Measurements from ENCODE around the gene ZNF143. TPM values are rescaled to one million over a fixed set of nuclear protein-coding genes. Genes with fewer than 3 reads are reported as not detected.
"Not testable (repeated sequence)": the region's sequence is repeated elsewhere in the genome, so short reads cannot be mapped to it uniquely, and the experiment has no call there.

The ZNF143 gene
- total RNA-seq, 2 experiments from 2014 or later: 26.5 to 26.8 TPM

DNA sequence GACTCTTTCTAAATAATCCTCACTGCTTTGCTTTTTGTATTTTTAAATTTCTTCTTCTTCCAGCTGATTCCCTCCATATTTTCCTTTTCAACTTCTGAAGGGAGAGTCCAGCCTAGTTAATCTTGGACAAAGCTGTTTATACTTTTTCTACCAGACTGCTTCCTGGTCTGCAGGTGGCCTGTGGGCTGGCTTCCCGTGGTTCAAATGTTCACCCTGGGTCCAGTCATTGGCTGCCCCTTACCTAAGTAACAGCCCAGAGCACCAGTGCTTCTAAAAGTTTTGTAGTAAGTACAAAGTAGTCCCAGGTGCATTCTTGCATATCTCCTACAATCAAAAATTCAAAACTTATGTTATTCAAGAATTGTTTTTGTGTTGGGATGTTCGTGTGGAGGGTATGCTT lies 19.1 kb downstream of the ZNF143 start:
- DNase-seq: no peak
- Mint-ChIP-seq H3K27me3 (no peaks in the 10 kb centered on the region), H3K36me3 (peaks cover 13% of the 10 kb centered on the region), H3K4me1 (no peaks in the 10 kb centered on the region), H3K27ac (no peak overlapping the region), H3K9me3 (no peaks in the 10 kb centered on the region), H3K4me3 (no peak overlapping the region)

DNA sequence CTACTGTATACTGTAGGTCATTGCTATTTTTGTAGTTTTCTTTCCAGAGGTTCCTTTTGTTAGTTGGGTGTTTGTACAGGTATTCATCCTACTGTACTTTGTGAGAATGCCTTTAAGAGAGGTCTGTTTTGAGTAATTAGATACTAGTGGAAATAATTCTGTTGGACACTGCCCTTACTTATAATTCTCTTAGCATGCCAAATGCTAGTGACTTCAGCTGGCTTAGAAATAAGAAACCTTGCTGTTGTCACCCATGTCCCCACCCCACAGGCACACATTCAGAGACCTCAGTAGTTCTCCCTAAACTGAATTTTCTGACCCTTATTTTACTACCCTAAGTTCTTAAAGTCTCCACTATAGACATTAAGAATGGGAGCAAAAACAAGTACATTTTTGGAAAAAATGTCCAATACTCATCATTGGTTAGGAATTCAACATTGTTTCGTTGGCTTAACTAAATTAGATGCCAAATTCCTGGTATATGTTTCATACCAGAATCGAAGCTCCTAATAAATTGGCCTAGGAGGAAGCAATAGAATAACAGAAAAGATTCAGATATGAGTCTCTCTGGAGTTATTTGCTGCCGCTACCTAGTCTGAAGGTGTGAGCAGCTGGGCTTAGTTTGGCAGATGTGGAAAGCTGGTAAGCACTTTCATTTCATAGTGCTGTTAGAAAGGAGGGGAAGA lies 28.4 kb downstream of the ZNF143 start:
- no peaks in the 10 kb centered on the region for H3K4me1 Mint-ChIP-seq
- DNase-seq: no peak
- H3K36me3 Mint-ChIP-seq: peaks cover 8% of the 10 kb centered on the region
- no peak overlapping the region for H3K4me3 Mint-ChIP-seq
- H3K27me3 Mint-ChIP-seq: no peaks in the 10 kb centered on the region
- H3K27ac Mint-ChIP-seq: no peak overlapping the region
- H3K9me3 Mint-ChIP-seq: no peaks in the 10 kb centered on the region

DNA sequence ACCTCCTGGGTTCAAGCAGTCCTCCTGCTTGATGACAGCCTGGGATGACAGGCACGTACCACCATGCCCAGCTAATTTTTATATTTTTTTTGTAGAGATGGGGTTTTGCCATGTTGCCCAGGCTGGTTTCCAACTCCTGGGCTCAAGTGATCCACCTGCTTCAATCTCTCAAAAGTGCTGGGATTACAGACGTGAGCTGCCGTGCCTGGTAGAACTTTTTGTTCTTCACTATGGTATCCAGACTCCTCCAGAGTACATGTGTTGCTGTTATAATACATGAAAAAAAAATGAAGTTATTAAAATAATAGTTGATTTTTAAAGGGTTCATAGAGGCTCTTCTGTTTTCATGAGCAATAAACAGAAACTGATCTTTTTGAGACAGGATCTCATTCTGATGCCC lies 29.6 kb downstream of the ZNF143 start:
- H3K4me3 Mint-ChIP-seq: no peak overlapping the region
- H3K9me3 Mint-ChIP-seq: no peaks in the 10 kb centered on the region
- H3K36me3 Mint-ChIP-seq: peaks cover 7% of the 10 kb centered on the region
- H3K27ac Mint-ChIP-seq: no peak overlapping the region
- no peaks in the 10 kb centered on the region for H3K4me1 Mint-ChIP-seq
- no peaks in the 10 kb centered on the region for H3K27me3 Mint-ChIP-seq
- DNase-seq: no peak

DNA sequence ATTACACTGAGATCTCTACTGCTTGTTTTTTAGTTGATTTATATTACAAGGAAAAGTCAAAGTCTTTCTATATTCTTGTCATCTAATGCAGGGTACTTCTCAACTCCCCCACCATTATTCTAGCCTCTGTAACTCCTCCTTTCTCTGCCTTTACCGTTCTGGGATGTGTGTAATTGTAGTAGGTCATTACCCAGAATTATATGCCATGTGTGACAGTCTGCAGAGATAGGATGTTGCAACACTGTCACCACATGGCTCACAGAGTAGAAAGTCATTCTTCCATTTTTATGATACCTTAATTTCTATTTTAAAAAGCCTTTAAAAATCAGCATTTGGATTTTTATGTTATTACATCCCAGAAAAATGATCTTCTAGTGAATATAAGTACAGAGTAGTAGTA lies 32.7 kb downstream of the ZNF143 start:
- H3K27ac Mint-ChIP-seq: no peak overlapping the region
- no peaks in the 10 kb centered on the region for H3K36me3 Mint-ChIP-seq
- no peak overlapping the region for H3K4me3 Mint-ChIP-seq
- H3K9me3 Mint-ChIP-seq: no peaks in the 10 kb centered on the region
- H3K4me1 Mint-ChIP-seq: no peaks in the 10 kb centered on the region
- H3K27me3 Mint-ChIP-seq: no peaks in the 10 kb centered on the region
- DNase-seq: no peak

DNA sequence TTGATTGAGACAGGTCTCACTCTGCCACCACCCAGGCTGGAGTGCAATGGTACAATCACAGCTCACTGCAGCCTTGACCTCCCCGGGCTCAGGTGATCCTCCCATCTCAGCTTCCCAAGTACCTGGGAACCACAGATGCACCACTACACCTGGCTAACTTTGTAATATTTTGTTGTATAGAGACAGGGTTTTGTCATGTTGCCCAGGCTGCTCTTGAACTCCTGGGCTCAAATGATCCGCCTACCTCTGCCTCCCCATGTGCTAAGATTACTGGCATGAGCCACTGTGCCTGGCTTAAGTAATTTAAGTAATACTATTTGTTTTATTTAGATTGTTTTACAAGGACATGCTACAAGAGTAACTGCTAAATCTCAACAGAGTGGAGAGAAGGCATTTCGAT lies 33.5 kb downstream of the ZNF143 start:
- no peak overlapping the region for H3K27ac Mint-ChIP-seq

DNA sequence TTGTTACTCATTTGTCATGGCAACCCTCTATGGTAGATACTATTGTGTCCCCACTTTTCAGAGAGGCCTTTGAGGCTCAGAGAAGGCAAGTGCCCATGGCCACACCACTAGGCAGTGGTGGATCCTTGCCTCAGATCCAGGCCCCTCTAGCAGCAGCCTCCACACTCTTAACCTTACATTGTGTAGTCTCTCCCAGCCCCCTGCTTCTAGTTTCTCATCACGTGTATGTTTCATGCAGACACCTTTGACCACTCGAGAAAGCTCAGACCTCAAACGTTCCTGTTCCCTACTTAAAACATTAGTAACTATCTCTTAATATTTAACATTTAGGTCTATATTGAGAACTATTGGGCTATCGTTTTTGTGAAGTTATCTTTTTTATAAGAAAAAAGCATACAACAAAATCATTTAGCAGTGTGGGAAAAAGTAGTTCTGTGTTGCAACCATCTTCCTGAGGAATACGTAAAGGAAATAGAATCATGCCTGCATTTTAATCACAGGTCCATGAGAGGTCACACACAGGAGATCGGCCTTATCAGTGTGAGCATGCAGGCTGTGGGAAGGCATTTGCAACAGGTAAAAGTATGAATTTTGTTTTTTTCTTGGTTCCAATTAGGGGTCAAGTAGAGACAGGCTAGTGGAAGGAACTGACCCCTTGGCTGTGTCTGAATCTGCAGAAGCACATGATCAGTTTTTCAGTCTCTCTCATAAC lies 35.1 kb downstream of the ZNF143 start:
- H3K4me3 Mint-ChIP-seq: no peak overlapping the region
- no peaks in the 10 kb centered on the region for H3K27me3 Mint-ChIP-seq
- no peaks in the 10 kb centered on the region for H3K36me3 Mint-ChIP-seq
- H3K4me1 Mint-ChIP-seq: no peaks in the 10 kb centered on the region
- DNase-seq: no peak
- H3K9me3 Mint-ChIP-seq: no peaks in the 10 kb centered on the region
- no peak overlapping the region for H3K27ac Mint-ChIP-seq

More for the DNA sequence above, 33.5 kb downstream of the ZNF143 start:
- Mint-ChIP-seq H3K9me3 (no peaks in the 10 kb centered on the region), H3K27me3 (no peaks in the 10 kb centered on the region), H3K4me1 (no peaks in the 10 kb centered on the region), H3K4me3 (no peak overlapping the region), H3K36me3 (no peaks in the 10 kb centered on the region)
- no peak for DNase-seq

DNA sequence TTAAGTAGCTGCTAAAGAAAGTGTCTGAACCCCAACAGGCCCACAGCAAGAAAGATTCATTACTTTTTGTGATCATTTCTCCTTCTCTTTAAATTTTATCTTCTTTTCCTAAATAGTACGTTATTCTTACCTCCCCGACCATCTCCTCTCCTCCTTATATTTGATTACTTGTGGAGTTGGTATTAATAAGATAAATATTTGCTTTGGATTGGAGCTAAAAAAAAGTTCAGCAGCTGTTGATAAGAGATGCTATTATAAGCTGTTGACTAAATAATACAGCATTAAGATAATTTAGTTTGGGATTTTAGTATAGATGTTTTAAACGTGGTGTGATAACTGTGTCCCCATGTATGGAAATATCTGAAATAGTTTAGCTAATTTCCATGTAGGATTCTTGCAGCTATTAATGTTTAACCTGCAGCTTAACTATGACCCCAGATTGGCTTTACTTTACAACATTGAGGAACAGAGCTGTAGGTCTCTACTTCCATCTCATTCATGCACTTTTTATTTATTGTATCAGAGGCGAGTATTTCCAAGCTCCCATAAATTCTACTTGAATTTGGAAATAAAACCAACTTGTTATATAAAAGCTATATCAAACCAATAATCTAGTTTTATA lies 37.8 kb downstream of the ZNF143 start:
- Mint-ChIP-seq H3K4me3 (no peak overlapping the region), H3K4me1 (no peaks in the 10 kb centered on the region), H3K27me3 (no peaks in the 10 kb centered on the region), H3K27ac (no peak overlapping the region), H3K36me3 (peaks cover 4% of the 10 kb centered on the region), H3K9me3 (no peaks in the 10 kb centered on the region)
- no peak for DNase-seq

DNA sequence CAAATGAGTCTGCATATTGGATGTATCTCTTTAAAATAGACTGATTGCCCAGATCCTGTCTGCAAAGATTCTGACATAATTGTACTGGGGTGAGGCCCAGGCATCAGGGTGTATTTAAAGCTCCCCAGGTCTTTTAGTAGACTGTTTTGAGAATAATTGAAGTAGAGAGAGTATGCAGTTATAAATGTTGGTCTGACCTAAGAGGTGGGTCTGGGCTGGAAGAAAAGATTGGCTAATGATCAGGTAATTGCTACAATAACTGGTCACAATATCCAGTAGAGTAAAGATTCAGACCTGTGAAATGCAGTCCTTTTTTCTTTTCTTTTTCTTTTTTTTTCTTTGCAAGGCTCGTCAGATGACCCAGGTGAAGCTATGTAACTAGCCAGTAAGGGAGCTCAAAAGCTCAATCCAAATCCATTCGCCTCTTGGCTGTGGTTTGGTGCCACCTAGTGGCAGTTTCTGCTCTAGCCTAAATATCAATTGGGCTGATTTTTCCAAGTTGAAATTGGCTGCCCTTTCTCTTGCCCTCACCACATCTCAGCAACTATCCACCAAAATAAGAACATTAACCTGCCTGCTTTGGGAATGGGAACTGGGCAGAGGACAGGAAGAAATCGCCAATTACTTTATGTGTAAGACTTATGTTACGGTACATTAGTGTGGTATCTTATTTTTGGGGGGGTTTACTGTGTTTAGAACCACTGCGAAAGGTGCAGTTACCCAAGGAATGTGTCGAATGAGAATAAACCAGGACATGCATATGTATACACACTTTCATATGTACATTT lies 45.9 kb downstream of the ZNF143 start:
- Mint-ChIP-seq H3K4me3 (no peak overlapping the region), H3K4me1 (peaks cover 8% of the 10 kb centered on the region)

DNA sequence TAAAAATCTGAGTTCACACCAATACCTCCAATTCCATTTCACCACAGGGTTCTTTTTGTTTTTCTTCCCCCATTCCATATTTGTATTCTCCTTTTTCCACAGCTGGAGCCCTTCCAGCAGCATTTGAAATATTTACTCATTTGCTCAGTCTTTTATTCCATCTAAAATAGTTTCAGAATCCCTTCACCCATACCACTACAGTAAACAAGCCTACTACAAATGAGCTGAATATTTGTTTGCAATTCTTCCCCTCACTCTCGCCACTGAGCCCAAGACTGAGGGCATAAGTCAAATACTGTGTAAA lies 46.4 kb downstream of the ZNF143 start:
- peaks cover 12% of the 10 kb centered on the region for H3K36me3 Mint-ChIP-seq
- H3K4me1 Mint-ChIP-seq: peaks cover 8% of the 10 kb centered on the region
- H3K27ac Mint-ChIP-seq: no peak overlapping the region
- no peak for DNase-seq
- H3K4me3 Mint-ChIP-seq: no peak overlapping the region
- H3K27me3 Mint-ChIP-seq: no peaks in the 10 kb centered on the region
- H3K9me3 Mint-ChIP-seq: no peaks in the 10 kb centered on the region

More for the DNA sequence above, 45.9 kb downstream of the ZNF143 start:
- H3K36me3 Mint-ChIP-seq: peaks cover 12% of the 10 kb centered on the region
- H3K9me3 Mint-ChIP-seq: no peaks in the 10 kb centered on the region
- H3K27ac Mint-ChIP-seq: no peak overlapping the region
- no peaks in the 10 kb centered on the region for H3K27me3 Mint-ChIP-seq
- peak; percentile 61 for DNase-seq

DNA sequence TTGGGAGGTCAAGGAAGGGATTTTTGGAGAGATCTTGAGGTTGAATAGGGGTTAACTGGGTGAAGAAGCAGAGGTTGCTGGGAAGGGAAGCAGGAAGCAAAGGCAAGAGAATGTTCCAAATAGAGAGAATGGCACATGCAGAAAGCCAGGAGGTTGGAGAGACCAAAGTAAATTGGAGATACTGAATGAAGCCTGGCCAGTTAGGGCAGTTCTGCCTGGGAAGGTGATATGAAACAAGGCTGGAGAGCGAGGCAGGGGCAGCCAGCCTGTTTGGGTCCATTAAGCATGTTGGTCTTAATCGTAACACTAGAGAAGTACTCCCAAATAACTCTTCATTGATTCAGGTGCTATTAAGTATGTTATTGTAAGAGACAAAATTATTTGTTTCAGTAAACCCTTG lies 48.2 kb downstream of the ZNF143 start:
- Mint-ChIP-seq H3K27ac (no peak overlapping the region), H3K36me3 (peaks cover 15% of the 10 kb centered on the region), H3K27me3 (no peaks in the 10 kb centered on the region)

DNA sequence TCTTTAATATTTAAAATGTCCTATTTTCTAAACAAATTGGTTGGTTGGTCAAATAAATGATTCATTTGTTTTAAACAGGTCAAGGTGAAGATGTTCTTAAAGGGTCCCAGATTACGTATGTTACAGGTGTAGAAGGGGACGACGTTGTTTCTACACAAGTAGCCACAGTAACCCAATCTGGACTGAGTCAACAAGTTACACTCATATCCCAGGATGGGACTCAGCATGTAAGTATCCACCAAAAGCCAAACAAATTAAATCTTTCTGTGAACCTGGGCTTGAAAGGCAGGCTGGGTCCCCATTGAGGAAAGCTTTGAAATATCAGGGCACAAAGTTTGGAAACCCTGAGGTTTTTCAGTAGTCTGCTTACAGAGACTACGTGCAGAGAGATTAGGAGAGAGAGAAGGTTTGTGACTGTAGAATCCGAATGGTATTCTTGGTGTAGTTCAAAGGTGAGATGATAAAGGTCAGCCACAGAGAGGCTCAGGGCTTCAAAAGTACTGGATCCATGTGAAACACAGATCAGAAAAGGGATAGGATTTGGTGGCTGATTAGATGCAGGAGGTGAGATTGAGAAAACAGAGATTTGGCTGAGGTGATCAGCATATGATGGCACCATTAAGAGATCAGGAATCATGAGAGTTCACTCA lies 51.7 kb downstream of the ZNF143 start:
- Mint-ChIP-seq H3K9me3 (no peaks in the 10 kb centered on the region), H3K4me1 (peaks cover 4% of the 10 kb centered on the region), H3K27me3 (no peaks in the 10 kb centered on the region), H3K4me3 (no peak overlapping the region), H3K27ac (no peak overlapping the region), H3K36me3 (peaks cover 22% of the 10 kb centered on the region)
- no peak for DNase-seq

More for the DNA sequence above, 48.2 kb downstream of the ZNF143 start:
- H3K4me1 Mint-ChIP-seq: peaks cover 8% of the 10 kb centered on the region
- DNase-seq: no peak
- H3K9me3 Mint-ChIP-seq: no peaks in the 10 kb centered on the region
- H3K4me3 Mint-ChIP-seq: no peak overlapping the region

DNA sequence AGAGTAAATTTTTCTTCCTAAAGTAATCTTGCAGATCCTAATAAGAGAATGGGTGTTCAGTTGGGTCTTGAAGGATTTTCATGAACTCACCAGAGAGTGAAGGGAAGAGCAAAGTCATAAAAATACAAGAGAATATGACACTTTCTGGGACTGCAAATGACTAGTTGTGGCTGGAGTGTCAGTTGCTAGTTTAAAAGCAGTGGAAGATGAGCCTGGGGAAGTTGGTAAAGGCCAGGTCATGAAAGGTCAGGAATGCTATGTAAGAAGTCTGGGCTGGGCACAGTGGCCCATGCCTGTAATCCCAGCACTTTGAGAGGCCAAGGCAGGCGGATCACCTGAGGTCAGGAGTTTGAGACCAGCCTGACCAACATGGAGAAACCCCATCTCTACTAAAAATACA lies 53.8 kb downstream of the ZNF143 start:
- not testable (repeated sequence) for DNase-seq, H3K4me1 Mint-ChIP-seq, H3K27ac Mint-ChIP-seq, H3K27me3 Mint-ChIP-seq, H3K4me3 Mint-ChIP-seq, H3K9me3 Mint-ChIP-seq
- peaks cover 22% of the 10 kb centered on the region for H3K36me3 Mint-ChIP-seq

DNA sequence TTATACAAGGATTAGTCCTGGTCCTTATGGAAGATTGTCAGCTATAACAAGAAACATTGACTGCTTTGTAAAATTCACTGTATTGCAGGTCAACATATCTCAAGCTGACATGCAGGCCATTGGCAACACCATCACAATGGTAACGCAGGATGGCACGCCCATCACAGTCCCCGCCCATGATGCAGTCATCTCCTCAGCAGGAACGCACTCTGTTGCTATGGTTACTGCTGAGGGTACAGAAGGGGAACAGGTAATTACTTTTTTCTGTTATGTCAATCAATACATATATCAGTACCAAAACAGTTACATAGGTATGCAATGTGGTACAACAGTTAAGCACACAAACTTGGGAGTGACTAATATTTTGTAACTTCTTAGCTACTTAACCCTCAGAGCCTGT lies 55.3 kb downstream of the ZNF143 start:
- Mint-ChIP-seq H3K27me3 (no peaks in the 10 kb centered on the region), H3K36me3 (peaks cover 18% of the 10 kb centered on the region), H3K4me1 (no peaks in the 10 kb centered on the region), H3K9me3 (no peaks in the 10 kb centered on the region), H3K4me3 (no peak overlapping the region), H3K27ac (no peak overlapping the region)
- DNase-seq: peak; percentile 8

DNA sequence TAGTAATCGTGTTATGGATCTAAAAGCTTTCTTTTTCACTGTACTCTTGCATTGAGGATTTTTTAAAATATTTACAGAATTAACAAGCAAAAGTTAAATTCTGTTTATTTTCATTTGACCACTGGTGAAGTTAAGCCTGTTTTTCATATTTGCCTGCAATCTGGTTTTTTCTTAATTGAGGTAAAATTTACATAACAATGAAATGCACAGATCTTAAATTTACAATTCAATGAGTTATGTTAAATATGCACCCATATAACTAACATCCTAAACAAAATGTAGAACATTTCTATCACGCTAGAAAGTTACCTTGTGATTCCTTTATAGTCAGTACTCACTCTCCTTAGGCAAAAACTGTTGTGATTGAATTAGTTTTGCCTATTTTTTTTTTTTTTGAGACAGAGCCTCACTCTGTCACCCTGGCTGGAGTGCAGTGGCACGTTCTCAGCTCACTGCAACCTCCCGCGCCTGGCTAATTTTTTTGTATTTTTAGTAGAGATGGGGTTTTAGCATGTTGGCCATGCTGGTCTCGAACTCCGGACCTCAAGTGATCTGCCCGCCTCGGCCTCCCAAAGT lies 58.1 kb downstream of the ZNF143 start:
- Mint-ChIP-seq H3K4me3 (no peak overlapping the region), H3K27me3 (no peaks in the 10 kb centered on the region), H3K4me1 (no peaks in the 10 kb centered on the region), H3K9me3 (no peaks in the 10 kb centered on the region), H3K27ac (no peak overlapping the region), H3K36me3 (peaks cover 14% of the 10 kb centered on the region)
- DNase-seq: no peak
